Activated CD8-positive, alpha-beta memory T cell treated with anti-CD3 and anti-CD28 coated beads, Interleukin-2, amount 10 ng/mL, durations not matched to agents 7 days and 5 days (primary cell): ENCODE measurements around the gene DDX1. TPM values are rescaled to one million over a fixed set of nuclear protein-coding genes. Genes with fewer than 3 reads are reported as not detected.
"Not testable (repeated sequence)": the region's sequence is repeated elsewhere in the genome, so short reads cannot be mapped to it uniquely, and the experiment has no call there.

Source experiments
- ATAC-seq: fragments of 150-1000 bp; cut with Tn5 transposase; one replicate; pipeline ENCODE4 v1.10.0; 2021; ENCODE audit warnings: moderate library complexity
- CTCF ChIA-PET: fragments of 350-600 bp; sonication (Branson Sonifier 250); formaldehyde crosslinking; loops from one replicate; lab custom pipeline; 2021; ENCODE audit warnings: antibody characterized with exemption; lab: Charles Lee
- DNase-seq: peaks from one replicate; pipeline ENCODE4 v3.0.0-alpha.2; 2020
- H3K27ac Mint-ChIP-seq: one replicate; pipeline ENCODE4 v1.8.0; 2021; ENCODE audit warnings: mild to moderate bottlenecking, mixed read lengths
- H3K27me3 Mint-ChIP-seq: one replicate; pipeline ENCODE4 v1.8.0; 2021; ENCODE audit warnings: mixed read lengths
- H3K36me3 Mint-ChIP-seq: one replicate; pipeline ENCODE4 v1.8.0; 2021; ENCODE audit warnings: mild to moderate bottlenecking, mixed read lengths
- H3K4me1 Mint-ChIP-seq: one replicate; pipeline ENCODE4 v1.8.0; 2021; ENCODE audit warnings: mixed read lengths
- H3K4me3 Mint-ChIP-seq: one replicate; pipeline ENCODE4 v1.8.0; 2021; ENCODE audit warnings: mild to moderate bottlenecking, moderate library complexity, mixed read lengths
- H3K9me3 Mint-ChIP-seq: one replicate; pipeline ENCODE4 v1.8.0; 2022; ENCODE audit warnings: low read depth, mixed read lengths
- total RNA-seq, 2 experiments: library from RNA; stranded (reverse); gene quantifications; one replicate each; pipeline ENCODE4 v1.2.3, GENCODE V29; 2021

The DDX1 gene
- total RNA-seq, 2 experiments from 2014 or later, result 58.5 to 81.3 TPM

- CTCF ChIA-PET, result no interaction called here
- Mint-ChIP-seq H3K27me3 (no peaks in the 10 kb centered on the region), H3K27ac (no peak overlapping the region), H3K9me3 (no peaks in the 10 kb centered on the region), H3K4me1 (peaks cover 4% of the 10 kb centered on the region), H3K4me3 (no peak overlapping the region), H3K36me3 (peaks cover 68% of the 10 kb centered on the region)
- ATAC-seq (no peak), DNase-seq (no peak)
Observed at GRCh38 chr2:15606481-15607441, 15.1 kb downstream of the DDX1 start.

GRCh38 chr2:15607709-15608391 is 16.2 kb downstream of the DDX1 start:
- Mint-ChIP-seq H3K27me3 (no peaks in the 10 kb centered on the region), H3K4me3 (no peak overlapping the region), H3K9me3 (no peaks in the 10 kb centered on the region), H3K4me1 (peaks cover 4% of the 10 kb centered on the region), H3K36me3 (peaks cover 59% of the 10 kb centered on the region), H3K27ac (no peak overlapping the region)
- DNase-seq (no peak), ATAC-seq (no peak)
- CTCF ChIA-PET, result no interaction called here

- no peak overlapping the region for H3K4me3 Mint-ChIP-seq
- DNase-seq, result no peak
- no peaks in the 10 kb centered on the region for H3K9me3 Mint-ChIP-seq
- no peak for ATAC-seq
- peaks cover 58% of the 10 kb centered on the region for H3K36me3 Mint-ChIP-seq
- CTCF ChIA-PET, result no interaction called here
- H3K4me1 Mint-ChIP-seq, result peaks cover 4% of the 10 kb centered on the region
- no peaks in the 10 kb centered on the region for H3K27me3 Mint-ChIP-seq
- H3K27ac Mint-ChIP-seq, result no peak overlapping the region
Observed at GRCh38 chr2:15608392-15608761, 16.7 kb downstream of the DDX1 start.

GRCh38 chr2:15609341-15610042 is 17.8 kb downstream of the DDX1 start:
- no peaks in the 10 kb centered on the region for H3K27me3 Mint-ChIP-seq
- no peaks in the 10 kb centered on the region for H3K9me3 Mint-ChIP-seq
- peaks cover 4% of the 10 kb centered on the region for H3K4me1 Mint-ChIP-seq
- ATAC-seq, result no peak
- peaks cover 52% of the 10 kb centered on the region for H3K36me3 Mint-ChIP-seq
- no peak overlapping the region for H3K27ac Mint-ChIP-seq
- CTCF ChIA-PET, result interaction anchor here (1.0 kb wide), 1 partner anchor 15 kb away, joined by 3 read pairs; no protein-coding TSS in a partner anchor
- H3K4me3 Mint-ChIP-seq, result no peak overlapping the region
- DNase-seq, result no peak

GRCh38 chr2:15610430-15610952 is 18.8 kb downstream of the DDX1 start:
- CTCF ChIA-PET, result no interaction called here
- Mint-ChIP-seq H3K4me3 (no peak overlapping the region), H3K27ac (no peak overlapping the region), H3K36me3 (peaks cover 47% of the 10 kb centered on the region), H3K4me1 (peaks cover 5% of the 10 kb centered on the region), H3K27me3 (no peaks in the 10 kb centered on the region), H3K9me3 (no peaks in the 10 kb centered on the region)
- DNase-seq (no peak), ATAC-seq (no peak)

- ATAC-seq, H3K9me3 Mint-ChIP-seq, CTCF ChIA-PET, H3K27me3 Mint-ChIP-seq, H3K4me1 Mint-ChIP-seq, H3K4me3 Mint-ChIP-seq, H3K27ac Mint-ChIP-seq, DNase-seq: not testable (repeated sequence)
- peaks cover 39% of the 10 kb centered on the region for H3K36me3 Mint-ChIP-seq
Observed at GRCh38 chr2:15612101-15612500, 20.4 kb downstream of the DDX1 start.

- DNase-seq (no peak), ATAC-seq (no peak)
- H3K36me3 Mint-ChIP-seq, result peaks cover 31% of the 10 kb centered on the region
- H3K9me3 Mint-ChIP-seq, result no peaks in the 10 kb centered on the region
- no peak overlapping the region for H3K27ac Mint-ChIP-seq
- no peak overlapping the region for H3K4me3 Mint-ChIP-seq
- CTCF ChIA-PET, result no interaction called here
- H3K4me1 Mint-ChIP-seq, result peaks cover 5% of the 10 kb centered on the region
- H3K27me3 Mint-ChIP-seq, result no peaks in the 10 kb centered on the region
Observed at GRCh38 chr2:15613736-15614429, 22.2 kb downstream of the DDX1 start.

- CTCF ChIA-PET, result no interaction called here
- DNase-seq, result no peak
- H3K9me3 Mint-ChIP-seq, result no peaks in the 10 kb centered on the region
- ATAC-seq, result no peak
- peaks cover 31% of the 10 kb centered on the region for H3K36me3 Mint-ChIP-seq
- peak overlapping the region; percentile 55 for H3K27ac Mint-ChIP-seq
- H3K4me3 Mint-ChIP-seq, result no peak overlapping the region
- no peaks in the 10 kb centered on the region for H3K27me3 Mint-ChIP-seq
- peaks cover 5% of the 10 kb centered on the region for H3K4me1 Mint-ChIP-seq
Observed at GRCh38 chr2:15614545-15615300, 23.1 kb downstream of the DDX1 start.

- H3K27me3 Mint-ChIP-seq, result no peaks in the 10 kb centered on the region
- peak overlapping the region; percentile 55 for H3K27ac Mint-ChIP-seq
Observed at GRCh38 chr2:15615301-15615920, 23.7 kb downstream of the DDX1 start.

GRCh38 chr2:15616429-15616828 is 24.8 kb downstream of the DDX1 start:
- CTCF ChIA-PET, result no interaction called here
- Mint-ChIP-seq H3K4me1 (peaks cover 7% of the 10 kb centered on the region), H3K4me3 (no peak overlapping the region), H3K9me3 (no peaks in the 10 kb centered on the region), H3K36me3 (peaks cover 28% of the 10 kb centered on the region), H3K27me3 (no peaks in the 10 kb centered on the region), H3K27ac (no peak overlapping the region)
- ATAC-seq (no peak), DNase-seq (no peak)

More at GRCh38 chr2:15615301-15615920, 23.7 kb downstream of the DDX1 start:
- no peak for DNase-seq
- no peak overlapping the region for H3K4me3 Mint-ChIP-seq
- CTCF ChIA-PET, result no interaction called here
- H3K9me3 Mint-ChIP-seq, result no peaks in the 10 kb centered on the region
- ATAC-seq, result no peak
- H3K36me3 Mint-ChIP-seq, result peaks cover 29% of the 10 kb centered on the region
- peaks cover 5% of the 10 kb centered on the region for H3K4me1 Mint-ChIP-seq

GRCh38 chr2:15616850-15617777 is 25.4 kb downstream of the DDX1 start:
- no peak overlapping the region for H3K4me3 Mint-ChIP-seq
- no peaks in the 10 kb centered on the region for H3K27me3 Mint-ChIP-seq
- CTCF ChIA-PET, result no interaction called here
- H3K36me3 Mint-ChIP-seq, result peaks cover 34% of the 10 kb centered on the region
- ATAC-seq (no peak), DNase-seq (no peak)
- H3K4me1 Mint-ChIP-seq, result peaks cover 7% of the 10 kb centered on the region
- no peak overlapping the region for H3K27ac Mint-ChIP-seq
- no peaks in the 10 kb centered on the region for H3K9me3 Mint-ChIP-seq
